AG10803 (cell line): ENCODE results near the gene DGCR2.
A peak's percentile ranks its signal among the peaks of the same experiment; 100 is the strongest.

Experiments used
- DNase-seq: peaks from one replicate; pipeline ENCODE4 v3.0.0; 2010; ENCODE audit warnings: low read depth
- H3K4me3 ChIP-seq: 2 replicates; pipeline ENCODE4 v1.5.1; 2011; ENCODE audit warnings: mild to moderate bottlenecking, low read length, control low read depth
- CTCF ChIP-seq: conservative IDR thresholded peaks from 2 replicates; pipeline ENCODE4 v1.5.1; 2011; ENCODE audit warnings: mild to moderate bottlenecking, low read length, control low read depth, inconsistent platforms

DGCR2 gene

GRCh38 chr22:19120829-19121630 is 1.2 kb downstream of the DGCR2 start:
- TF ChIP-seq CTCF, result no peak
- H3K4me3 ChIP-seq, result peak overlapping the region; percentile 87
- peak; percentile 37 for DNase-seq

- TF ChIP-seq CTCF, result no peak
- DNase-seq, result no peak
- H3K4me3 ChIP-seq, result no peak overlapping the region
These were observed 2.3 kb downstream of the DGCR2 start for GRCh38 chr22:19119949-19120348.

GRCh38 chr22:19118329-19118880 is 3.8 kb downstream of the DGCR2 start:
- DNase-seq, result no peak
- TF ChIP-seq CTCF, result no peak
- no peak overlapping the region for H3K4me3 ChIP-seq

GRCh38 chr22:19117111-19117512 is 5.1 kb downstream of the DGCR2 start:
- no peak for DNase-seq
- no peak for TF ChIP-seq CTCF
- no peak overlapping the region for H3K4me3 ChIP-seq

- no peak overlapping the region for H3K4me3 ChIP-seq
- DNase-seq, result no peak
- no peak for TF ChIP-seq CTCF
These were observed 6.6 kb downstream of the DGCR2 start for GRCh38 chr22:19115628-19116027.

GRCh38 chr22:19114984-19115552 is 7.1 kb downstream of the DGCR2 start:
- no peak overlapping the region for H3K4me3 ChIP-seq
- DNase-seq, result no peak
- TF ChIP-seq CTCF, result no peak

- DNase-seq, result no peak
- no peak for TF ChIP-seq CTCF
- no peak overlapping the region for H3K4me3 ChIP-seq
These were observed 8.8 kb downstream of the DGCR2 start for GRCh38 chr22:19113429-19113828.
